Nephron progenitor cell (in vitro differentiated cells): ENCODE data around the gene ZNF609.
A peak's percentile ranks its signal among the peaks of the same experiment; 100 is the strongest.

Experiments used
- DNase-seq: peaks from one replicate; pipeline ENCODE4 v3.0.0; 2021
- H3K27ac Mint-ChIP-seq: 2 replicates; pipeline ENCODE4 v1.8.0; 2021; ENCODE audit warnings: mild to moderate bottlenecking, moderate library complexity, mixed read lengths
- H3K27me3 Mint-ChIP-seq: 2 replicates; pipeline ENCODE4 v1.8.0; 2021; ENCODE audit warnings: mild to moderate bottlenecking, low read depth, mixed read lengths; ENCODE audit not compliant: poor library complexity
- H3K36me3 Mint-ChIP-seq: 2 replicates; pipeline ENCODE4 v1.8.0; 2021; ENCODE audit warnings: low read depth, mixed read lengths
- H3K4me1 Mint-ChIP-seq: 2 replicates; pipeline ENCODE4 v1.8.0; 2021; ENCODE audit warnings: mixed read lengths
- H3K4me3 Mint-ChIP-seq: 2 replicates; pipeline ENCODE4 v1.8.0; 2021; ENCODE audit warnings: mild to moderate bottlenecking, moderate library complexity, mixed read lengths
- H3K9me3 Mint-ChIP-seq: 2 replicates; pipeline ENCODE4 v1.8.0; 2021; ENCODE audit warnings: mild to moderate bottlenecking, moderate library complexity, mixed read lengths
- TF ChIP-seq, protein P1 (sequence below): fragments of 200-600 bp; sonication (generic); IDR thresholded peaks from 2 replicates; pipeline ENCODE4 v1.5.0; 2021; ENCODE audit warnings: antibody characterized with exemption

ZNF609 gene

DNA sequence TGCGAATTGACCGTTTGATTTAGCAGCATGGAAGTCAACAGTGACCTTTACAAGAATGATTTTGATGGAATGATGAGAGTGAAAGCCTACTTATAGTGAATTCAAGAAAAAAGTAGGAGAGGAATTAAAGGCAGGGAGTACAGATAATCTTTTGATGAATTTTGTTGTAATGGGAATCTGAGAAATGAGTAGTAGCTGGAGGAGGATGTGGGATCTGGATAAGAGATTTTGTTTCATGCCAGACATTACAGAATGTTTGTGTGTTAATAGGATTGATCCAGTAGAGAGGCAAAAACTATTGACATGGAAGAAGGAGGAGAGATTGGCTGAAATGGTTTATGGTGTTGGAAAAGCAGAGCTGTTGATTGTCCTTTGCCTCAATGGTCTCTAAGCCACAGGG lies 17.4 kb upstream of the ZNF609 start:
- no peak for DNase-seq
- no peak overlapping the region for H3K27ac Mint-ChIP-seq
- H3K4me1 Mint-ChIP-seq: no peaks in the 10 kb centered on the region
- H3K4me3 Mint-ChIP-seq: no peak overlapping the region
- peaks cover 4% of the 10 kb centered on the region for H3K27me3 Mint-ChIP-seq
- no peaks in the 10 kb centered on the region for H3K9me3 Mint-ChIP-seq
- TF ChIP-seq, protein P1, sequence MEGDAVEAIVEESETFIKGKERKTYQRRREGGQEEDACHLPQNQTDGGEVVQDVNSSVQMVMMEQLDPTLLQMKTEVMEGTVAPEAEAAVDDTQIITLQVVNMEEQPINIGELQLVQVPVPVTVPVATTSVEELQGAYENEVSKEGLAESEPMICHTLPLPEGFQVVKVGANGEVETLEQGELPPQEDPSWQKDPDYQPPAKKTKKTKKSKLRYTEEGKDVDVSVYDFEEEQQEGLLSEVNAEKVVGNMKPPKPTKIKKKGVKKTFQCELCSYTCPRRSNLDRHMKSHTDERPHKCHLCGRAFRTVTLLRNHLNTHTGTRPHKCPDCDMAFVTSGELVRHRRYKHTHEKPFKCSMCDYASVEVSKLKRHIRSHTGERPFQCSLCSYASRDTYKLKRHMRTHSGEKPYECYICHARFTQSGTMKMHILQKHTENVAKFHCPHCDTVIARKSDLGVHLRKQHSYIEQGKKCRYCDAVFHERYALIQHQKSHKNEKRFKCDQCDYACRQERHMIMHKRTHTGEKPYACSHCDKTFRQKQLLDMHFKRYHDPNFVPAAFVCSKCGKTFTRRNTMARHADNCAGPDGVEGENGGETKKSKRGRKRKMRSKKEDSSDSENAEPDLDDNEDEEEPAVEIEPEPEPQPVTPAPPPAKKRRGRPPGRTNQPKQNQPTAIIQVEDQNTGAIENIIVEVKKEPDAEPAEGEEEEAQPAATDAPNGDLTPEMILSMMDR: no peak
- H3K36me3 Mint-ChIP-seq: peaks cover 31% of the 10 kb centered on the region

DNA sequence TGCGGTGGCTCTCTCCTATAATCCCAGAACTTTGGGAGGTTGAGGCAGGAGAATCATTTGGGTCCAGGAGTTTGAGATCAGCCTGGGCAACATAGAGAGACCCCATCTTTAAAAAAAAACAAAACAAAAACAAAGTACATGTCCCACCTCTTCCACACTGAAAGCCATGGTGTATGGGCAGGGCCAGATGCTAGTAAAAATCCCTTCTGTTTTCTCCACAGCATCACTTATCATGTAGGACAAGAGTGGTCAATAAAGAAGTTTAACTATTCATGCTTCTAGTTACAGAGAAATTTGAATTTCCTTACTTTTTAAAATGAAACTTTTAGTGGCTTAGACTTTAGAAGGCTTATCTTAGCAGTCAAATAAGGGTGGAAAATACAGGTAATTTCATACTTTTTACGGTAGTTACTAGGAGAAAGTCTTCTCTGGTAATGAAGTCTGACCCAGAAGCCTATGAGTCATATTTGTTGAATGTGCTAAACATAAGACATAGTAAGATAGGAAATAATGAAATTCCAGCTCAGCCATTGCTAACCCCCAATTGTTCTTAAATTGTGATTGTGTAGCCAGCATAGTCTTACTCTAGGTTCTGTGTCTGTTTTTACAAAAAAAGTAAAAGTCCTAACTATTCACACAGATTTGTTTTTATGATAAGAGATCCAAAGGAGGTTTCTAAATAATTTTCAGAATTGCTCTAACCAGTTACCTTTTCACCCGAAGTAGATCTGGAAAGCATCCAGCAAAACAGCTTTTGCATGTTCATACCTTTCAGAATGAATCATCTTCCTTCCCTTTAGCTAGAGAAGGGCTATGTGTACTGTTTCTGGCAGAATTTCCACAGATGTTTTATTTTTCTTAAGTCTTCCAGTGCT lies 16.4 kb upstream of the ZNF609 start:
- TF ChIP-seq, protein P1: no peak
- Mint-ChIP-seq H3K9me3 (no peaks in the 10 kb centered on the region), H3K4me3 (no peak overlapping the region), H3K36me3 (peaks cover 38% of the 10 kb centered on the region), H3K27me3 (no peaks in the 10 kb centered on the region), H3K27ac (peak overlapping the region; percentile 22), H3K4me1 (no peaks in the 10 kb centered on the region)
- no peak for DNase-seq

DNA sequence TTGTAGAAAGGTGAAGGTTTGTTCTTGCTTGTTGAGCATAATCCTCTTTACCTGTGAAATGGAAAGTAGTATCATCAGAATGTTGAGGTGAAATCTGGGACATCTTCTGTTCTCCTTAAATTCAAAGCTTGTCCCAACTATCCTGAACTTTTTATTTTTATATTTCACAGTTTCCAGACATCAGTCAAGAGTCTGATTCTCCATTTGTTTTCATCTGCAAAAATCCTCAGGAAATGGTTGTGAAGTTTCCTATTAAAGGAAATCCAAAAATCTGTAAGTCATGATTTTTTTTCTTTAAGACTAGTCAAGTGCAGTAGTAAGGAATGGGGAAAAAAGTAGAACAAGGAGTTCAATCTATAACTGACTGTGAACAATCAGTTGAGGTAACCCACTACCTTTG lies 15.5 kb upstream of the ZNF609 start:
- H3K4me3 Mint-ChIP-seq: no peak overlapping the region
- H3K4me1 Mint-ChIP-seq: no peaks in the 10 kb centered on the region
- peaks cover 41% of the 10 kb centered on the region for H3K36me3 Mint-ChIP-seq
- H3K9me3 Mint-ChIP-seq: no peaks in the 10 kb centered on the region
- TF ChIP-seq, protein P1: no peak
- no peak overlapping the region for H3K27ac Mint-ChIP-seq
- H3K27me3 Mint-ChIP-seq: no peaks in the 10 kb centered on the region
- DNase-seq: no peak

DNA sequence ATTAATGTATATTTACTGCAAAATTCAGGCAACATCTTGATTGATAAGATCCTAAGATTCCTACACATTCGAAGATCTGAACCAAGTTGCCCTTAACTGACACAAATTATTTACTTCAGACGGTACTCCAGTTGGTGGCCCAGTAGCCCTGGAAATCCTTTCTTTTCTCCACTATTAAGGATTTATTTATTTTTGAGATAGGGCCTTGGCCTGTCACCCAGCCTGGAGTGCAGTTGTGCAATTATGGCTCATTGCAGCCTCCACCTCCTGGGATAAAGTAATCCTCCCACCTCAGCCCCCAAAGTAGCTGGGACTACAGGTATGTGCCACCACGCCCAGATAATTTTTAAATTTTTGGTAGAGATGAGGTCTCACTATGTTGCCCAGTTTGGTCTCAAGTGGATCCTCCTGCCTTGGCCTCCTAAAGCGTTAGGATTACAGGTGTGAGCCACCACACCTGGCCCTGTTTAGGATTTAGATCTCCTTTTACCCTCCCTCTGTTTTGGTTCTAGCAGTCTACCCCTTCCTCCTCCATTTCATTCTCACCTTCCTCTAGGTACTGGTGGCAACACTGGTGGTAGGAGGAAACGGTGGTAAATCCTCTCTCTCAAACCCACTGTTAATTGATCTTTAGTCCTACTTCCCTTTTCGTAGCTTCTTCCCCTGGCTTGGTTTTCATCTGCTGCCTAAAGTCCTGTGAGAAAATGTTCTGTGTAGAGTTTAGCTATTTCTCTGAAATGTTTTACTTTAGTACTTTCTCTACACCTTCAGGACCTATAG lies 12.7 kb upstream of the ZNF609 start:
- peak overlapping the region; percentile 9 for H3K27ac Mint-ChIP-seq
- no peak for DNase-seq
- no peaks in the 10 kb centered on the region for H3K9me3 Mint-ChIP-seq
- no peak overlapping the region for H3K4me3 Mint-ChIP-seq
- H3K4me1 Mint-ChIP-seq: no peaks in the 10 kb centered on the region
- H3K27me3 Mint-ChIP-seq: no peaks in the 10 kb centered on the region
- TF ChIP-seq, protein P1: no peak
- peaks cover 42% of the 10 kb centered on the region for H3K36me3 Mint-ChIP-seq

DNA sequence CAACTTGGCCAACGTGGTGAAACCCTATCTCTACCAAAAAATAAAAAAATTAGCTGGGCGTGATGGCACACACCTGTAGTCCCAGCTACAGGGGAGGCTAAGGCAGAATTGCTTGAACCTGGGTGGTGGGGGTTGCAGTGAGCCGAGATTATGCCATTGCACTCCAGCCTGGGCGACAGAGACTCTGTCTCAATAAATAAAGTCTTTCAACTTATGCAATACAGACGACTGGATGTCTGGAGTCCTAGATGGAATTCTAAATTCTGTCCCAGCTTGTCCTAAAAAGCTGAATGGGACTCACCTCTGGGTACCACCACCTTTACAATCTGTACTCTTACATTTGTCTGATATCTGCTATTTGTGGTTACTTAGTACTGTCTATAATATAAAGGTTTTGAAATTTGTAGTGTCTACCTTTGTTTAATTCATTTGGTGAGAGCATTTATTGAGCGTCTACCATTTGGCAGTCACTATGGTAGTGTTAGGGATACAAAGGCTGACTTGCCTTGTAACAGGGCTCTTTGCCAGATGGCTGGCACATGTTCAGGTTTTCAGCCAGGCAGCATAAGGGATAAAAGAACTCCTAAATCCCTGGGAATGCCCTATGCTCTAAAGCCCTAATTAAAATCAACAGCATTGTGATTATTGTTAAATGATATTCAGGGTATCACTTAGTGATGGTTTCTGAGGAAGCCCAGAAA lies 7.2 kb upstream of the ZNF609 start:
- Mint-ChIP-seq H3K27ac (peak overlapping the region; percentile 45), H3K4me1 (peaks cover 52% of the 10 kb centered on the region), H3K27me3 (no peaks in the 10 kb centered on the region), H3K9me3 (no peaks in the 10 kb centered on the region), H3K36me3 (peaks cover 16% of the 10 kb centered on the region), H3K4me3 (no peak overlapping the region)
- TF ChIP-seq, protein P1: no peak
- DNase-seq: no peak
